Adrenal gland (tissue), 5 donors: ENCODE results near the gene KLF13.

ENCODE experiments used
- CTCF ChIP-seq, 6 experiments: fragments of 450-650 bp in 4 of 6; fragments of 200-600 bp in 2 of 6; sonication (generic) in 1 of 6; IDR thresholded peaks; 1 replicate in 5 of 6; 2 replicates in 1 of 6; pipeline versions ENCODE4 v1.5.1 to v1.8.0; 2016 to 2021; ENCODE audit warnings: antibody characterized with exemption in 6 of 6, mild to moderate bottlenecking in 2 of 6, moderate library complexity in 1 of 6
- POLR2A ChIP-seq, 2 donors: fragments of 450-650 bp; IDR thresholded peaks; one replicate each; pipeline ENCODE4 v1.6.1; 2017; ENCODE audit warnings: antibody characterized with exemption in 2 of 2, mild to moderate bottlenecking in 2 of 2, moderate library complexity in 1 of 2
- donor health status: DM: no; HTN: no; CAD: no.

- no peak for TF ChIP-seq POLR2A (IDR thresholded peaks at IDR 0.05)
- no peak for TF ChIP-seq CTCF (IDR thresholded peaks at IDR 0.05)
These were observed 6.6 kb upstream of the KLF13 start for GRCh38 chr15:31320022-31320421.
